Measurements from ENCODE around the gene CEP164. TPM values are rescaled to one million over a fixed set of nuclear protein-coding genes. Genes with fewer than 3 reads are reported as not detected.

The CEP164 gene
- polyA plus RNA-seq, 1 donor from 2014 or later, result 27.4 TPM

DNA sequence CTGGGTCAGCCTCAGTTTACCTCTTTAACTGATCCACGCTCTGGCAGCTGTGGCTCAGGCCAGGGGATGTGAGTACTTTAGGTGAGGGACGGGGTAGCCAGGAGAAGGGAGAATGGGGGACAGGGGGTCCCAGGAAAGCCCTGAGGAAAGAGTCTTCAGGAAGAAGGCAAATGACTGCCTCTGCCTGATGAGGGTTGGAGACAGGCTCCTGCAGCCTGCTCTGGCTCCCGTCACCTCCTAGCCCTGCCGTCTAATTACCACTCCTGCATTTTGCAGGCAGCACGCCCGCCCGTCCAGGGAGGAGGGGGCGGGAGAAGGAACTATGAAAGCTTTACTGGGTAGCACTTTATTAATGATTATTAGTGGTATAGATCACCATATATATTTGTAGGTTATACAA, 116.6 kb downstream of the CEP164 start:
- peak overlapping the region; percentile 25 for H3K4me2 ChIP-seq (ENCODE audit: low read length)
- H3K9me3 ChIP-seq (ENCODE audit: low read length), result no peaks in the 10 kb centered on the region
- H3K4me3 ChIP-seq (ENCODE audit: low read length), result peak overlapping the region; percentile 43
- peak overlapping the region; percentile 36 for H3K9ac ChIP-seq (ENCODE audit: low read length)
- H3K36me3 ChIP-seq (ENCODE audit: insufficient read depth, low read length), result no peaks in the 10 kb centered on the region
- no peaks in the 10 kb centered on the region for H3K9me2 ChIP-seq (ENCODE audit: insufficient read depth, low read length)
- H4K20me1 ChIP-seq (ENCODE audit: insufficient read depth), result no peaks in the 10 kb centered on the region
- TF ChIP-seq, protein P1, sequence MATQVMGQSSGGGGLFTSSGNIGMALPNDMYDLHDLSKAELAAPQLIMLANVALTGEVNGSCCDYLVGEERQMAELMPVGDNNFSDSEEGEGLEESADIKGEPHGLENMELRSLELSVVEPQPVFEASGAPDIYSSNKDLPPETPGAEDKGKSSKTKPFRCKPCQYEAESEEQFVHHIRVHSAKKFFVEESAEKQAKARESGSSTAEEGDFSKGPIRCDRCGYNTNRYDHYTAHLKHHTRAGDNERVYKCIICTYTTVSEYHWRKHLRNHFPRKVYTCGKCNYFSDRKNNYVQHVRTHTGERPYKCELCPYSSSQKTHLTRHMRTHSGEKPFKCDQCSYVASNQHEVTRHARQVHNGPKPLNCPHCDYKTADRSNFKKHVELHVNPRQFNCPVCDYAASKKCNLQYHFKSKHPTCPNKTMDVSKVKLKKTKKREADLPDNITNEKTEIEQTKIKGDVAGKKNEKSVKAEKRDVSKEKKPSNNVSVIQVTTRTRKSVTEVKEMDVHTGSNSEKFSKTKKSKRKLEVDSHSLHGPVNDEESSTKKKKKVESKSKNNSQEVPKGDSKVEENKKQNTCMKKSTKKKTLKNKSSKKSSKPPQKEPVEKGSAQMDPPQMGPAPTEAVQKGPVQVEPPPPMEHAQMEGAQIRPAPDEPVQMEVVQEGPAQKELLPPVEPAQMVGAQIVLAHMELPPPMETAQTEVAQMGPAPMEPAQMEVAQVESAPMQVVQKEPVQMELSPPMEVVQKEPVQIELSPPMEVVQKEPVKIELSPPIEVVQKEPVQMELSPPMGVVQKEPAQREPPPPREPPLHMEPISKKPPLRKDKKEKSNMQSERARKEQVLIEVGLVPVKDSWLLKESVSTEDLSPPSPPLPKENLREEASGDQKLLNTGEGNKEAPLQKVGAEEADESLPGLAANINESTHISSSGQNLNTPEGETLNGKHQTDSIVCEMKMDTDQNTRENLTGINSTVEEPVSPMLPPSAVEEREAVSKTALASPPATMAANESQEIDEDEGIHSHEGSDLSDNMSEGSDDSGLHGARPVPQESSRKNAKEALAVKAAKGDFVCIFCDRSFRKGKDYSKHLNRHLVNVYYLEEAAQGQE (IDR thresholded peaks at IDR 0.05; ENCODE audit: borderline replicate concordance), result no peak
- TF ChIP-seq EP300 (conservative IDR thresholded peaks at IDR 0.05; ENCODE audit: poor library complexity, severe bottlenecking) (no peak), EZH2 (IDR thresholded peaks at IDR 0.05; ENCODE audit: borderline replicate concordance, insufficient read depth, low read length, poor library complexity, severe bottlenecking) (no peak), SMC3 (conservative IDR thresholded peaks at IDR 0.05; ENCODE audit: poor library complexity) (no peak), POLR2AphosphoS5 (IDR thresholded peaks at IDR 0.05) (no peak), RAD21 (conservative IDR thresholded peaks at IDR 0.05) (no peak), TAF1 (IDR thresholded peaks at IDR 0.05; ENCODE audit: low read depth) (no peak), CTCF (IDR thresholded peaks at IDR 0.05; ENCODE audit: poor library complexity, severe bottlenecking) (no peak), MXI1 (conservative IDR thresholded peaks at IDR 0.05; ENCODE audit: poor library complexity, severe bottlenecking) (no peak)
- H3F3A ChIP-seq (ENCODE audit: insufficient read depth, low read length, poor library complexity, severe bottlenecking), result no peaks in the 10 kb centered on the region
- no peak overlapping the region for H2AFZ ChIP-seq (ENCODE audit: low read depth, low read length)
- H3K27ac ChIP-seq (ENCODE audit: low read length), result peak overlapping the region; percentile 60
- no peaks in the 10 kb centered on the region for H3K27me3 ChIP-seq (ENCODE audit: insufficient read depth, low read depth, low read length)
- H3K79me2 ChIP-seq (replicated peaks; ENCODE audit: insufficient read depth, low read length), result no peaks in the 10 kb centered on the region

DNA sequence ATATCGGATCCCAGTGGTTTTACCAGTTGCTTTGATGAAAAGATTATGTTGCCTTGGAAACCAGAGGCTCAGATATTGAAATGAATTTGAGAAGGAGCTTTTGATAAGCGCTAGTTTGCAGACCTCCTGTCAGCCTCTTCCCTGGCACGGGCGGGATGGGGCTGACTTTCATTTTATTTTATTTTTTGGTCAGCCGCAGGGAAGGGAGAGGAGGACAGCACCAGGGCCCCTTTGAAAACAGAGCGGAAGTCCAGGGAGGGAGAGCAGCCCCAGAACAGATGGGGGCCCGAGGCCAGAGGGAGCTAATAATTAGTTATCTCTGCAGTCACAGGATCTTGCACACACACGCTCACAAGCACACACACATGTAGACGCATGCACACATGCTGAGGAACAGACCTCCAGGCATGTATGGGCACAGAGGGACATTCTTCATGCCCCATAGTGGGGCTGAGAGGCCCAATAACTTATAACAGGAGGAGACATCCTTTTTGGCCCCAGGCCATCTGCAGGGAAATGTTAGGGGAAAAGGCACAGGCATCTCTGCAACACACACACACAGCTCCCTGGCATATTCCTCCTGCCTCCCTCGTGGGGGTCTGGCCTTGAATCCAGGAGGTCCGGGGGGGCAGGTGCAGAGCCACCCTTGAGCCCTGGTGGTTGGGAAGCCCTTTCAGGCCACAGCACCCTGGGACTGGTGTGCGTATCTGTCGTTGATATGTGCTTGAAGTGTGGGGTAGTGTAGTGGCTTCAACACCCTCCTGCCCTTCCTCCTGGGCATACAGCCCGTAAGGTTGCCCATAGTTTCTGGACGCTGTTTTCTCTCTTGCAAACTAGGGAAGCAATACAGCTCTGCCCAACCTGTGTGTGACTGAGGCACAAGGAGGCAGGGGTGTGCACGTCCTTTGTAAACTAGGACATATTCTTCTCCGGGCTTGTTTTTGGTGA, 117.3 kb downstream of the CEP164 start:
- H3F3A ChIP-seq (ENCODE audit: insufficient read depth, low read length, poor library complexity, severe bottlenecking), result no peaks in the 10 kb centered on the region
- TF ChIP-seq, protein P1 (IDR thresholded peaks at IDR 0.05; ENCODE audit: borderline replicate concordance), result no peak
- H3K4me2 ChIP-seq (ENCODE audit: low read length), result peak overlapping the region; percentile 41
- no peaks in the 10 kb centered on the region for H3K79me2 ChIP-seq (replicated peaks; ENCODE audit: insufficient read depth, low read length)
- H3K36me3 ChIP-seq (ENCODE audit: insufficient read depth, low read length), result no peaks in the 10 kb centered on the region
- peak overlapping the region; percentile 43 for H3K4me3 ChIP-seq (ENCODE audit: low read length)
- no peaks in the 10 kb centered on the region for H3K27me3 ChIP-seq (ENCODE audit: insufficient read depth, low read depth, low read length)
- H4K20me1 ChIP-seq (ENCODE audit: insufficient read depth), result no peaks in the 10 kb centered on the region
- H3K9ac ChIP-seq (ENCODE audit: low read length), result peak overlapping the region; percentile 44
- no peak overlapping the region for H2AFZ ChIP-seq (ENCODE audit: low read depth, low read length)
- H3K27ac ChIP-seq (ENCODE audit: low read length), result peak overlapping the region; percentile 60
- H3K9me2 ChIP-seq (ENCODE audit: insufficient read depth, low read length), result no peaks in the 10 kb centered on the region
- no peaks in the 10 kb centered on the region for H3K9me3 ChIP-seq (ENCODE audit: low read length)
